ENCODE measurements around the gene NCEH1. TPM values are rescaled to one million over a fixed set of nuclear protein-coding genes. Genes with fewer than 3 reads are reported as not detected.

NCEH1 gene
- total and polyA plus RNA-seq, 10 donors = 3.8 to 30.7 (median 16.9) TPM

DNA sequence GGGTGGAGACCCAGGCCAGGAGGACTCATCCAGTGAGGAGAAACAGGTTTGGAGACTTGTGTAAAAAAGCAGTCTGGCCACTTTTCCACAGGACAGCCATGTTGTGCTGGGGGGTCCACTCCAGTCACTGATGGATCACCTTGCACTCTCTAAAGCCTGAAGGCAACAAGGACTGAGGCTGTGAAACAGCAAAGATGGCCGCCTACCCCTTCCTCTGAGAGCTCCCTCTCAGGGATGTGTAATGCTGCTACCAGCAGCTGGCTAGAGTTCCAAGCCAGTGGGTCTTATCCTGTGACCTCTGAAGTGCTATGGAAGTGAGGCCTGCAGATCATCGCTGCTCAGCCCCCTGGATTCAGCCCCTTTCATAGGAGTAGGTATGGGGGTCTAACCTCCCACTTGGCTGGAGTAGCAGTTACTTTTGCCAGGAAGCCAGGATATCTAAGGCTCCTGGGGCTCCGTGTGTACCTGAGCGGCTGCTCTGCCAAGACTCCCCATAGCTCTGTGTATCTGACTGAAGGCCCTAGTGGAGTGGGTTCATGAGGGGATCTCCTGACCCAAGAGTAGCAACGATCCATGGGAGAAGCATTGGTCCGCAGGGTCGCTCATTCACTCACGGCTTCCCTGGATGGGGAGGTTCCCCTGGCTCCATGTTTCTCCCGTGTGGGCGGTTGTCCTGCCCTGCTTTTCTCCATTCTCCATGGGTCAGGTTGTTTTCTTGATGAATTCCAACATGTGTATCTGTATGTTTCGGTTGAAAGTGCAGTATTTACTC, 117.8 kb downstream of the NCEH1 start:
- Histone ChIP-seq H3K4me1 (peaks cover 13 to 59% (median 44%) of the 10 kb centered on the region in 6 donors), H3K27me3 (replicated peaks in 1 of 7) (no peaks in the 10 kb centered on the region), H3K9me3 (peaks cover 0 to 18% (median 0%) of the 10 kb centered on the region in 8 donors), H3K27ac (peak overlapping the region in 4 of 8 donors; percentile 27 to 85 (median 52)), H3K36me3 (no peaks in the 10 kb centered on the region), H3K4me3 (no peak overlapping the region)
- 93 to 98% (median 95%) methylated on average over 8 to 11 of the region's 11 CpGs for WGBS, 5 donors
- DNase-seq = no peak
- TF ChIP-seq POLR2AphosphoS5 (IDR thresholded peaks at IDR 0.05) (no peak), POLR2A (IDR thresholded peaks at IDR 0.05) (no peak), CTCF (IDR thresholded peaks at IDR 0.05 in 8 of 11, conservative IDR thresholded peaks at IDR 0.05 in 3 of 11) (no peak)
- intact Hi-C loops (cut with DNase I; ENCODE audit: low total_unique reads) = no loop called here

- DNase-seq = no peak
- H3K4me3 ChIP-seq = peak overlapping the region in 1 of 8 donors; percentile 40
- intact Hi-C loops (cut with DNase I; ENCODE audit: low total_unique reads) = no loop called here
- peaks cover 13 to 66% (median 47%) of the 10 kb centered on the region in 6 donors for H3K4me1 ChIP-seq
- no peaks in the 10 kb centered on the region for H3K36me3 ChIP-seq
- peak overlapping the region in 6 of 8 donors; percentile 23 to 85 (median 41) for H3K27ac ChIP-seq
- TF ChIP-seq POLR2AphosphoS5 (IDR thresholded peaks at IDR 0.05) (no peak), CTCF (IDR thresholded peaks at IDR 0.05 in 8 of 11, conservative IDR thresholded peaks at IDR 0.05 in 3 of 11) (no peak), POLR2A (IDR thresholded peaks at IDR 0.05) (no peak)
- WGBS, 5 donors = 32 to 53% (median 39%) methylated on average over 11 of the region's 11 CpGs
- peaks cover 0 to 18% (median 0%) of the 10 kb centered on the region in 8 donors for H3K9me3 ChIP-seq
- no peaks in the 10 kb centered on the region for H3K27me3 ChIP-seq (replicated peaks in 1 of 7)
These were observed 118.7 kb downstream of the NCEH1 start for GRCh38 chr3:172591876-172592771.

- Histone ChIP-seq H3K4me3 (no peak overlapping the region), H3K36me3 (no peaks in the 10 kb centered on the region), H3K9me3 (peaks cover 0 to 18% (median 0%) of the 10 kb centered on the region in 8 donors), H3K4me1 (peaks cover 11 to 71% (median 54%) of the 10 kb centered on the region in 6 donors), H3K27me3 (replicated peaks in 1 of 7) (no peaks in the 10 kb centered on the region), H3K27ac (peak overlapping the region in 3 of 8 donors; percentile 27 to 85 (median 54))
- intact Hi-C loops (cut with DNase I; ENCODE audit: low total_unique reads) = no loop called here
- DNase-seq = no peak
- WGBS, 5 donors = 86 to 94% (median 91%) methylated on average over 4 of the region's 4 CpGs
- no peak for TF ChIP-seq POLR2A (IDR thresholded peaks at IDR 0.05)
- no peak for TF ChIP-seq POLR2AphosphoS5 (IDR thresholded peaks at IDR 0.05)
- TF ChIP-seq CTCF (IDR thresholded peaks at IDR 0.05 in 8 of 11, conservative IDR thresholded peaks at IDR 0.05 in 3 of 11) = no peak
These were observed 119.7 kb downstream of the NCEH1 start for GRCh38 chr3:172591125-172591605.

All from spleen (tissue), 11 donors.